GM12801 (cell line): Measurements from ENCODE around the gene ZNF44.

ENCODE experiments used
- TF ChIP-seq, protein P1 (sequence below): IDR thresholded peaks from one replicate; pipeline ENCODE4 v1.5.1; 2011; ENCODE audit warnings: control low read depth; ENCODE audit not compliant: insufficient read length; ENCODE audit errors: extremely low read depth

Gene ZNF44

DNA sequence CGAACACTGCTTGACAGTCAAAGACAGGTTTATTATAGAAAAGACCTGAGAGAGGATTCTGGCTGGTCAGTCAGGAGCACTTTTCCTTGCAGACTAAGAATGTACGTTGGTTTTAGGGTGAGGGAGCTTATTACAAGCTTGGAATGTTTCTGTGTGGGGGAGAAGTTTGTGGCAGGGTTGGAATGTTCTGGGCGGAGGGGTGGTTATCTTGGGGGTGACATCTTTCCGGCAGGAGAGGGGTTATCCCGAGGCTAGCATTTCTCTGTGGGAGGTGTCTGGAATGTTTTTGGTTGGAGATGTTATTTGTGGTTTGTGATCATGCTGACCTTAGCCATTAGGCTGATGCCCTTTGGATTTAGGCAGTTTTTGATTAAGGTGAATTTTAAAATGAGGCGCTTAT lies 70.0 kb downstream of the ZNF44 start:
- TF ChIP-seq, protein P1, sequence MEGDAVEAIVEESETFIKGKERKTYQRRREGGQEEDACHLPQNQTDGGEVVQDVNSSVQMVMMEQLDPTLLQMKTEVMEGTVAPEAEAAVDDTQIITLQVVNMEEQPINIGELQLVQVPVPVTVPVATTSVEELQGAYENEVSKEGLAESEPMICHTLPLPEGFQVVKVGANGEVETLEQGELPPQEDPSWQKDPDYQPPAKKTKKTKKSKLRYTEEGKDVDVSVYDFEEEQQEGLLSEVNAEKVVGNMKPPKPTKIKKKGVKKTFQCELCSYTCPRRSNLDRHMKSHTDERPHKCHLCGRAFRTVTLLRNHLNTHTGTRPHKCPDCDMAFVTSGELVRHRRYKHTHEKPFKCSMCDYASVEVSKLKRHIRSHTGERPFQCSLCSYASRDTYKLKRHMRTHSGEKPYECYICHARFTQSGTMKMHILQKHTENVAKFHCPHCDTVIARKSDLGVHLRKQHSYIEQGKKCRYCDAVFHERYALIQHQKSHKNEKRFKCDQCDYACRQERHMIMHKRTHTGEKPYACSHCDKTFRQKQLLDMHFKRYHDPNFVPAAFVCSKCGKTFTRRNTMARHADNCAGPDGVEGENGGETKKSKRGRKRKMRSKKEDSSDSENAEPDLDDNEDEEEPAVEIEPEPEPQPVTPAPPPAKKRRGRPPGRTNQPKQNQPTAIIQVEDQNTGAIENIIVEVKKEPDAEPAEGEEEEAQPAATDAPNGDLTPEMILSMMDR = no peak

DNA sequence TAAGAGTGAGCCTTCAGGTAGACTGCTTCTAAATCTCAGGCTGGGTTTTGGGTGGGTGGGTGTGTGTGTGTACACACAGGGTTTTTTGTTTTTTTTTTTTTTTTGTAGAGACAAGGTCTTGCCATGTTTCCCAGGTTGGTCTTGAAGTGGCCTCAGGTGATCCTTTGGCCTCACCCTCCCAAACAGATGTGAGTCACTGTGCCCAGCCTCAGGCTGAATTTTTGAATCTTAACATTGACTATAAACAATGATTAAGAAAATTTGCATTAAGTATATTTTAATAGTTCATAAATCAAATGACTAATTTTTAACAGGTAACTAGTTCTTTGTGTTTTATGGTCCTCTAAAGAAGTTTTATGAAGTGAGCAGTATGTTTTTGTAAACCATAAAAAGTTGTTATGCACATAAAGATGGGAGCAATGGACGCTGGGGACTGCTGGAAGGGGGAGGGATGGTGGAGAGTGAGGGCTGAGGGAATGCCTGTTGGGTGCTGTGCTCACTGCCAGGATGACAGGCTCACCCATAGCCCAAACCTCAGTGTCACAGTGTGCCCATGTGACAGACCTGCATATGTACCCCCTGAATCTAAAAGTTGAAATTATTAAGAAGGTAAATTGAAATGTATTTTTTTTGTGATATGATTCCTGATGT lies 71.6 kb downstream of the ZNF44 start:
- TF ChIP-seq, protein P1 = no peak
